GM18517 (cell line): ENCODE results near the gene F8A1.
"Not testable (repeated sequence)": the region's sequence is repeated elsewhere in the genome, so short reads cannot be mapped to it uniquely, and the experiment has no call there.

ENCODE experiments used
- ATAC-seq: cut with Tn5 transposase; IDR thresholded peaks from one replicate; pipeline ENCODE4 v1.9.1; 2021; ENCODE audit warnings: mild to moderate bottlenecking, moderate library complexity; ENCODE audit not compliant: unreplicated experiment

F8A1 gene

DNA sequence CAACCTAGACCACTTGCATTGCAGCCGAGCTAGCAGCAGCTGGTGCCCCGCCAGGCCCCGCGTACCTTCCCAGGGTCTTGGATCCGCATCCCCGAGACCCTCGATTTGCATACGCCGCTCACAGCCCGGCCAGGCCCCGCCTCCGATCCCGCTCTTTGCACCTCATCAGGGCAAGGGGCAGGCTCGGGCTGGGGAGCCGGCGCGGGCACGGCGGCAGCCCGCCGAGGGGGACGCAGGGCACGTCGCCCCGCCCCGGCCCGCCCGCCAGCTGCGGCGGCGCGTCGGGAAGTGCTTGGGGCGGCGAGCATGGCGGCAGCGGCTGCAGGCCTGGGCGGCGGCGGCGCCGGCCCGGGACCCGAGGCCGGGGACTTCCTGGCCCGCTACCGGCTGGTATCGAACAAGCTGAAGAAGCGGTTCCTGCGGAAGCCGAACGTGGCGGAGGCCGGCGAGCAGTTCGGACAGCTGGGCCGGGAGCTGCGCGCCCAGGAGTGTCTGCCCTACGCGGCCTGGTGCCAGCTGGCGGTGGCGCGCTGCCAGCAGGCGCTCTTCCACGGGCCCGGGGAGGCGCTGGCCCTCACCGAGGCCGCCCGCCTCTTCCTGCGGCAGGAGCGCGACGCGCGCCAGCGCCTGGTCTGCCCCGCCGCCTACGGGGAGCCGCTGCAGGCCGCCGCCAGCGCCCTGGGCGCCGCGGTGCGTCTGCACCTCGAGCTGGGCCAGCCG, at the start of gene F8A1:
F8A1 (plus strand) TSS at position 287 of the 720 bp plus-strand sequence; CDS start at position 307, 20 bp downstream.
- ATAC-seq = peak; percentile 77

DNA sequence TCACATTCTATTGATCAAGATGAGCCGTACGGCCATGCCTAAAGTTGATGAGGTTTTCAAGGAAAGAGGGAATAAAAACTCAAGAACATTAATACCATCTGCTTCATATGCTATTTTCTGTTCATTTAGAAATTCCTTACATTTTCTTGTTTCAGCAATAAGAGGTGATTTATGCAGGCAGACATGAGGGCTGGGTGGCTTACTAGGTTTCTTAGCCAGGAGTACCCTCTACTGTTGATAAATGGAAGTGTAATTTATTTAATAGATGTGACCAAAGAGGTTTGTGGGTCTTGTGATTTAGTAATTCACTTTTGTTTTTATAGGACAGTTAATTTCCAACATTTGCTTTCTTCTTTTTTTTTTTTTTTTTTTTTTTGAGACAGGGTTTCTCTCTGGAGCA, 45.3 kb upstream of the F8A1 start:
- peak; percentile 52 for ATAC-seq

DNA sequence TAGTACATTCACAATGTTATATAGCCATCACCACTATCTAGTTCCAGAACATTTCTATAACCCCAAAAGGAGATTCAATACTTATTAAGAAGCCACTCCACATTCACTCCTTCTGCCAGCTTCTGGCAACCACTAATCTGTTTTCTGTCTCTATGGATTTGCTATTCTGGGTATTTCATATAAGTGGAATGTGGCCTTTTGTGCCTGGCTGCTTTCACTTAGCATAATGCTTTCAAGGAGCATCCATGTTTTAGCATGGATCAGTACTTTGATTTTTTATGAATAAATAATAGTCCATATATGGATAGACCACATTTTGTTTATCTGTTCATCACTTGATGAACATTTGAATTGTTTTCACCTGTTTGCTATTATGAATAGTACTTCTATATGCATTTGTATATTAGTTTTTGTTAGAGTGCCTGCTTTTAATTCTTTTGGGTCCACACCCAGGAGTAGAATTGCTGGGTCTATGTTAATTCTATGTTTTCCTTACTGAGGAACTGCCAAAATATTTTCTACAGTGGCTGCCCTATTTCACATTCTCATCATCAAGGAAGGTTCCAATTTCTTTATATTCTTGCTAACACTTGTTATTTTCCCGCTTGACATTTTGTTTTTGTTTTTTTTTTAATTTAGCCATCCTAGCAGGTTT, 35.1 kb upstream of the F8A1 start:
- ATAC-seq = no peak

DNA sequence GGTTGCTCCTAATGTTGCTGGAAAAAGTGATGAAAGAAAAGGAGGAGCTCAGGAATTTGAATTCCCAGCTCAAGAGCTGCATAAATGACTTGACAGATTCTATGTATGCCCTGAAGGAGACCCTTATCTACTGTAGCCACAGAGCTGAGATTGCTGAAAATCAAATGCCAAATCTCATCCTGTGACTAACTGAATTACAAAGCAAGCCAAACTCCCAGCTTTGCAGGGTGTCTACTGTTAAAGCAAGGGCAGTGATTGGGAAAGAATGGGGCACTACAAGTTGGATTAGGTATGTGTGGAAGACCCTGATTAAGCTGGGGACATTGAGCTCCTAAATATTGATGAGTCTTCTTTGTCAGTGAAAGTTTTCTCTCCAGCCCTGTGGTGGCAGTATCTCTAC, 30.9 kb upstream of the F8A1 start:
- no peak for ATAC-seq

DNA sequence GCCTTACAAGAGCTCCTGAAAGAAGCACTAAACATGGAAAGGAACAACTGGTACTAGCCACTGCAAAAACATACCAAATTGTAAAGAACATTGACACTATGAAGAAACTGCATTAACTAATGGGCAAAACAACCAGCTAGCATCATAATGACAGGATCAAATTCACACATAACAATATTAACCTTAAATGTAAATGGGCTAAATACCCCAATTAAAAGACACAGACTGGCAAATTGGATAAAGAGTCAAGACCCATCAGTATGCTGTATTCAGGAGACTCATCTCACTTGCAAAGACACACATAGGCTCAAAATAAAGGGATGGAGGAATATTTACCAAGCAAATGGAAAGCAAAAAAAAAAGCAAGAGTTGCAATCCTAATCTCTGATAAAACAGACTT, 17.6 kb upstream of the F8A1 start:
- ATAC-seq = not testable (repeated sequence)

DNA sequence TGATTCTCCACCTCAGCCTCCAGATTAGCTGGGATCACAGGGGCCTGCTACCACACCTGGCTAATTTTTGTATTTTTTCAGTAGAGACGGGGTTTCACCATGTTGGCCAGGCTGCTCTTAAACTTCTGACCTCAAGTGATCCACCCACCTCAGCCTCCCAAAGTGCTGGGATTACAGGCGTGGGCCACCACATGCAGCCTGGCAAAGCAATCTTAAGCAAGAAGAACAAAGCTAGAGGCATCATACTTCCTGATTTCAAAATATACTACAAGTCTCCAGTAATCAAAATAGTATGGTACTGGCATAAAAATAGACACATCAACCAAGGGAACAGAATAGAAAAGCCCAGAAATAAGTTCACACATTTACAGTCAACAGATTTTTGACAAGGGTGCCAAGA, 12.8 kb upstream of the F8A1 start:
- ATAC-seq = no peak

DNA sequence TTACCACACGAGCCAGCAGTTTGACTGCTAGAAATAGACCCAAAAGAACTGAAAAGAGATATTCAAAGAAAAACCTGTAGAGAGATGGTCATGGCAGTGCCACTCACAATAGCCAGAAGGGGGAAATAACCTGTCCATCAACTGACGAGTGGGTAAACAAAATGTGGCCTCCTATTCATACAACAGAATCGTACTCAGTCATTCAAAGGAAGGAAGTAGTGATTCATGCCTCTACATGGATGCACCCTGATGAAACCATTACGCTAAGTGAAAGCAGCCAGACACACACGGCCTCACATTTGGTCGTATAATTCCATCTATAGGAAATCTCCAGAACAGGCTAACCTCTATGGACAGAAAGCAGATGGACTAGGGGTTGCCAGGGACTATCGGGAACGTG, 2.1 kb upstream of the F8A1 start:
- not testable (repeated sequence) for ATAC-seq

DNA sequence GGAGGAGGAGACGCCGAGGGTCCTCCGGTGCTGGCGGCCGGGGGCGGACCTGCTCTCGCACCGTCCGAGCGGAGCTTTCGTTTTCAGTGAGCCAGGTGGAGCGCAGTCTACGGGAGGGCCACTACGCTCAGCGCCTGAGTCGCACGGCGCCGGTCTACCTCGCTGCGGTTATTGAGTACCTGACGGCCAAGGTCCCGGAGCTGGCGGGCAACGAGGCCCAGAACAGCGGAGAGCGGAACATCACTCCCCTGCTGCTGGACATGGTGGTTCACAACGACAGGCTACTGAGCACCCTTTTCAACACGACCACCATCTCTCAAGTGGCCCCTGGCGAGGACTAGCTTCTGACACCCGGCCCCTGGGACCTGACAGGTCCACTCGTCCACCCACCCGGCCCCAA, 1.1 kb upstream of the F8A1 start:
- ATAC-seq = not testable (repeated sequence)

DNA sequence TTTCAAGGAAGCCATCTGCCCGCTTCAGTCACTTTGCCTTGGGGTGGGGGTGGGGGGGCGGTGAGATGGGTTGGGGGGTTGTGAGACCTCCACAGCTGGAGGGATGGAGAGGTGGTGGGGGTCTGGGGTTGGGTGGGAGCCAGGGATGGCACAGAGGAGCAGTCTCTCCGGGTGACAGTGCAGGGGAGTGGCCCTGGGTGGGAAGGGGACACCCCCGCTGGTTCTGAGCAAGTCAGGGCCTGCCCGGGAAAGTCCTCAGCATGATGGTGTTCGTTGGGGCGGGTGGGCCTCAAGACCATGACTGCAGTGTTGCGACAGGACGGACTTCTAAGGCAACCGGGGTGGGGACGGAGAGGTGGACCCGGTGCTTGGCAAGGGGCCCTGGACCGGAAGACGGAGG, 606 bp upstream of the F8A1 start:
- ATAC-seq = not testable (repeated sequence)

DNA sequence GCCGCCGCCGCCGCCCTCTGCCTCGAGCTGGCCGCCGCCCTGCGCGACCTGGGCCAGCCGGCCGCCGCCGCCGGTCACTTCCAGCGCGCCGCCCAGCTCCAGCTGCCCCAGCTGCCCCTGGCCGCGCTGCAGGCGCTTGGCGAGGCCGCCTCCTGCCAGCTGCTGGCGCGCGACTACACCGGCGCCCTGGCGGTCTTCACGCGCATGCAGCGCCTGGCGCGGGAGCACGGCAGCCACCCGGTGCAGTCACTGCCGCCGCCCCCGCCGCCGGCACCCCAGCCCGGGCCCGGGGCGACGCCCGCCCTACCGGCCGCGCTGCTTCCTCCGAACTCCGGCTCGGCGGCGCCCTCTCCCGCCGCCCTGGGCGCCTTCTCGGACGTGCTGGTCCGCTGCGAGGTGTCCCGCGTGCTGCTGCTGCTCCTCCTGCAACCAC, 650 bp downstream of the F8A1 start:
- ATAC-seq = peak; percentile 40

DNA sequence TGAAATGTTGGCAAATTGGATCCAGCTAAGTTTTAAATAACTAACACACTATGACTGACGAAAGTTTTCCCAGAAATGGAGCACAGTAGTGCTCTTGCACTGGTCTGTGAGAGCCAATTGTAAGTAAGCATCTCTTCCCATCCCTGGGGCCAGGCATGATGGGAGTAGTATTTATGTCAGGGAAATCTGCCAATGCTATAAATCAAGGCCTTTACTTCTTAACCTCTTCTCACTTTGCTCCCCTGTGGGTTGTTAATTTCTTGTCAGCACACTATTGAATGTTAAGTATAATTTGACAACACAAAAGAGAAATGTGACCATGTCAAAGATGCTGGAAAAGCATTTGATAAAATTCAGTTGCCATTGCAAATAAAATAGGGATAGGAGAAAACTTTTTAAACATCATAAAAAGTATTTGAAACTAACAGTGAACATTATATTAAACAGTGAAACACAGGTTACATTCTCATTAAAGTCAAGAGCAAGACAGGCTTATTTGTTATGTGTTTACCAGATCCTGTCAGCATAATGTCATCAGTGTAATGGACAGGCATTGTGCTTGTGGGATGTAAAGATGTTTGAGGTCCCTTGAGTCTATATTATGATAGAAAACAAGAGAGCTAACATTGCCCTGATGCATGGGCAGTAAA, 5.0 kb downstream of the F8A1 start:
- no peak for ATAC-seq

DNA sequence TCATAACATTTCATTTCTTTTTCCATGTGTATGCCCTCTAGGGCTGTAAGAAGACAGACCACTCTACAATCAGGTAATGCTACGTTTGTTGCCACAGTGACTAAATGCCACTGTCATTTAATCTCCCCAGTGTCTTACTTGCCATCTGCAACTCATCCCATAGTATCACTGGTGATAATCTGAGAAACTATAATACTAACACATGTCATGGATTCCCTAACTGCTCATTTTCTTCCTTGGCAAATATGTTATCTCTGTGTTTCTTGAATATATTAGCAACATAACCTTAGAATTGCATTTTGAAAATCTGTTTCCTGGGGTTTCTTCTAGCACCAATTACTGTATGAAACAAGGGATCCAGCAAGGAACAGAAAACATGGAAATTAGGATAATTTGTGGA, 6.1 kb downstream of the F8A1 start:
- no peak for ATAC-seq

DNA sequence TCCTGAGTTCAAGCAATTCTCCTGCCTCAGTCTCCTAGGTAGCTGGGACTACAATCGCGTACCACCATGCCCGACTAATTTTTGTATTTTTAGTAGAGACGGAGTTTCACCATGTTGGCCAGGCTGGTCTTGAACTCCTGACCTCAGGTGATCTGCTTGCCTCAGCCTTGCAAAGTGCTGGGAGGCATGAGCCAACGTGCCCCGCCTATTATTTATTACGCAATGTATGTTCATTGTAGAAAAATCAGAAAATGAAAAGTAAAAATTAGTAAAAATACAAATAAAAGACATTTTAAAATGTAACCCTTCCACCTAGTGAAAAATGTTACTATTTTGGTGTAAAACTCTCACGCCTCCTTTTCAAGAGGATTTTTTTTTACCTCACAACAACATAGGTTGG, 14.2 kb downstream of the F8A1 start:
- no peak for ATAC-seq

DNA sequence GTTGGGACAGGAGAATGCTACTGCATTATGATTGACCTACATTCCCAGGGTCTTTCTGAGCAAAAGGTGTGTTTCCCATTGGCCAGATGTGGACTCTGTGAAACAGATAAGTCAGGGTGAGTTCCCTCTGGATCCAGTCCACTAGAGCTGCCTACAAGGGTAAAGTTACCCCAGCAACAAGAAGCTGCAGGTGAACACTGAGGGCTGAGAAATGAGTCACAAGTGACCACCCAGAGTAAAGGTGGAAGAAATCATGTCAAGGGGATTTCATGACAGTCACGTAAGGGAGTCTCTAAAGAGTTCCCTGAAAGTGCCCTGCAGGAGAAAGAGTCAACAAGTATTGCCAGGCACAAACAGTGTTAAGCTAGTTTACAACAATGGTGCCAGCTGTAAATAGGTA, 16.3 kb downstream of the F8A1 start:
- ATAC-seq = no peak

DNA sequence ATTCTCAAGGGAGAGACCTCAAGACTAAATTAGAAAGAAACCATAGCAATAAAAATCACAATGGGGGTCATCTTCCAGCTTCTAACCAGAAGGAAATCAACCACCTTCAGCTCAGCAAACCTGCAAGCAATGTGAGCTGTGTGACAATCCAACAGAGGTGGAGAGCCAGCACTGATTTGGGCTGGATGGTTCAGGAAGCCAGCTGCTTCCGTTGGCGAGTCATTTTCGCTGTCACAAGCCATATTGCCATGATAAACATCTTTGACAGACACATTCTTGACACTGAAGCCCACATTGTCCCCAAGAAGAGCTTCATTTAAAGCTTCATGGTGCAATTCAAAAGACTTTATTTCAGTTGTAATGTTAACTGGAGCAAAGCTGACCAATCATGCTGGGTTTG, 22.7 kb downstream of the F8A1 start:
- ATAC-seq = no peak

DNA sequence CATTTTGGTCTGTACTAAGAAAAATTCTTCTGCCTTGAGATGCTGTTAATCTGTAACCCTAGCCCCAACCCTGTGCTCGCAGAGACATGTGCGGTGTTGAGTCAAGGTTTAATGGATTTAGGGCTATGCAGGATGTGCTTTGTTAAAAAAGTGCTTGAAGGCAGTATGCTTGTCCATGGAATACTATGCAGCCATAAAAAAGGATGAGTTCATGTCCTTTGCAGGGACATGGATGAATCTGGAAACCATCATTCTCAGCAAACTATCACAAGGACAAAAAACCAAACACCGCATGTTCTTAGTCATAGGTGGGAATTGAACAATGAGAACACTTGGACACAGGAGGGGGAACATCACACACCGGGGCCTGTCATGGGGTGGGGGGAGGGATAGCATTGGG, 23.9 kb downstream of the F8A1 start:
- ATAC-seq = not testable (repeated sequence)

DNA sequence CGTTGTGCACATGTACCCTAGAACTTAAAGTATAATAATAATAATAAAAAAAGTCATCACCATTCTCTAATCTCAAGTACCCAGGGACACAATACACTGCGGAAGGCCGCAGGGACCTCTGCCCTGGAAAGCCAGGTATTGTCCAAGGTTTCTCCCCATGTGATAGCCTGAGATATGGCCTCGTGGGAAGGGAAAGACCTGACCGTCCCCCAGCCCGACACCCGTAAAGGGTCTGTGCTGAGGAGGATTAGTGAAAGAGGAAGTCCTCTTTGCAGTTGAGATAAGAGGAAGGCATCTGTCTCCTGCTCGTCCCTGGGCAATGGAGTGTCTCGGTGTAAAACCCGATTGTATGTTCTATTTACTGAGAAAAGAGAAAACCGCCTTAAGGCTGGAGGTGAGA, 24.4 kb downstream of the F8A1 start:
- ATAC-seq = not testable (repeated sequence)

DNA sequence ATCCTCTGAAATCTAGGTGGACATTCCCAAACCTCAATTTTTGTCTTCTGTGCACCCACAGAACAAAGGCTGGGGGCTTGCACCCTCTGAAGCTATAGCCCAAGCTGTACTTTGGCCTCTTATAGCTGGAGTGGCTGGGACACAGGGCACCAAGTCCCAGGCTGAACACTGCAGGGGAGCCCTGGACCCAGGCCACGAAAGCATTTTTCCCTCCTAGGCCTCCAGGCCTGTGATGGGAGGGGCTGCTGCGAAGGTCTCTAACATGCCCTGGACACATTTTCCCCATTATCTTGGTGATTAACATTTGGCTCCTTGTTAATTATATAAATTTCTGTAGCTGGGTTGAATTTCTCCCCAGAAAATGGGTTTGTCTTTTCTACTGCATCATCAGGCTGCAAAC, 27.9 kb downstream of the F8A1 start:
- ATAC-seq = no peak

DNA sequence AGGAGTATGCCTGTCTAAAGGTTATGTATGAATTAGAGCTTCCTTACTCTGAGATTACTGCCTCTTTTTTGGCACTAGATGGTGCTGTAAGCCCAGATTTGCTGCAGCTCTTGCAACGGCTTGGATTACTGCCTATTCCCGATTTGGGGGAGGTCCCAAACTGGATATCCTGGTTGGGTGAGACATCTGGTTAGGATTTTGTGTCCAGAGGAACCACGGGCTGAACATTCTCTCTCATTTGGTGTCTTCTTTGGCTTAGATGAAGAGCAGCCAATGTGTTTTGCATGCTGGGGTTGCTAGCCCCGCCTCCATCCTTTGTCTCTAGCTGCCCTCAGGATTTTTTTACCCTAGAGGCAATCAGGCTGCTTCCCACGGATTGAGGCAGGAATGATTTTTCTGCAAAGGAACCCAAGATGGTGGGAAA, 31.9 kb downstream of the F8A1 start:
- ATAC-seq = peak; percentile 59

DNA sequence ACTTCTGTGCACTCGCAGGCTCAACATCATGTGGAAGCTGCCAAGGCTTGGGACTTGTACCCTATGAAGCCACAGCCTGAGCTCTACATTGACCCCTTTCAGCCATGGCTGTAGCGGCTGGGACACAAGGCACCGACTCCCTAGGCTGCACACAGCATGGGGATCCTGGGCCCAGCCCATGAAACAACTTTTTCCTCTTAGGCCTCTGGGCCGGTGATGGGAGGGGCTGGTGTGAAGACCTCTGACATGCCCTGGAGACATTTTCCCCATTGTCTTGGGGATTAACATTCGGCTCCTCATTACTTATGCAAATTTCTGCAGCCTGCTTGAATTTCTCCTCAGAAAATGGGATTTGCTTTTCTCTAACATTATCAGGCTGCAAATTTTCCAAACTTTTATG, 38.6 kb downstream of the F8A1 start:
- not testable (repeated sequence) for ATAC-seq
